Stimulated activated CD4-positive, alpha-beta T cell treated with anti-CD3 and anti-CD28 coated beads, TNF-alpha, amount 100 ng/mL, for 4 hours (primary cell): Measurements from ENCODE around the gene DNAJB5.
A peak's percentile ranks its signal among the peaks of the same experiment; 100 is the strongest.
"Not testable (repeated sequence)": the region's sequence is repeated elsewhere in the genome, so short reads cannot be mapped to it uniquely, and the experiment has no call there.

Experiments used
- DNase-seq, 3 experiments: peaks; one replicate each; pipeline ENCODE4 v3.0.0-alpha.2; 2020; ENCODE audit warnings: low read depth in 3 of 3

The DNAJB5 gene

DNA sequence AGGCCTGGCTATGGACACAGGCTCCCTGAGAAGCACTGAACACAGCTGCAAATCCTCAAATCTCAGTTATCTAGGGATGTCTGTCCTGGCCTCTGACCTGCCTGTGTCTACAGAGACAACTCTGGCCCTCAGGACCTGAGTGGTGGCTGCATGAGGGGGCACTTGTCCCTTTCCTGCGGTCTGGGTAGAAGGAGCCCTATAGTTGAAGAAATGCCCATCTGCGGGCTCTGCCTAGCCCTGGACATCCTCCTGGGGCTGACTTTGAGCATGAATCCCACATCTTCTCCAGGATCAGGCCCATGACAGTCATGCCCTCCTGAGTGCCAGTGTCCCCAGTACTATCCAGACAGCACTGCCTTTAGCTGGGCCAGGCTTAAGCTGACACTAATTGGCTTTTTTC is 10.0 kb downstream of the DNAJB5 start:
- DNase-seq: no peak

GRCh38 chr9:35000535-35001284 is 11.2 kb downstream of the DNAJB5 start:
- DNase-seq: no peak

DNA sequence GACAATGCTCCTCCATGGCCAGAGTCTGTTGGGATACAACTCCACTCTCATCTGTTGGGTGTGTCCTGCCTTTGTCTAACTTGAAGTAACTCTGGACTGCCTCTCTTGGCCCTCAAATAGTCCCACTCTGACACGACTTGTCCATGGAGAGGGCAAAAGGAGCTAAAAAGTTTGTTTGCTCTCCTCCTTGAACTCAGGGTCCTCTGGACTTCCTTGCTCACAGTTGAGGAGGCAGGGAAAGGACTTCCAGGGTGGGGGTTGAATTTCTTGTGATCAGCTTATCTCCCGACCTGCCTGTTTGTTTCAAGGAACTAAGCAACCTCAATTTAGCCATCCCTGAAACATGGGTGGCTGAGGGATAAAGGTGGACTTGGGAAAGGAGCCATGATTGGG is 11.7 kb downstream of the DNAJB5 start:
- no peak for DNase-seq

DNA sequence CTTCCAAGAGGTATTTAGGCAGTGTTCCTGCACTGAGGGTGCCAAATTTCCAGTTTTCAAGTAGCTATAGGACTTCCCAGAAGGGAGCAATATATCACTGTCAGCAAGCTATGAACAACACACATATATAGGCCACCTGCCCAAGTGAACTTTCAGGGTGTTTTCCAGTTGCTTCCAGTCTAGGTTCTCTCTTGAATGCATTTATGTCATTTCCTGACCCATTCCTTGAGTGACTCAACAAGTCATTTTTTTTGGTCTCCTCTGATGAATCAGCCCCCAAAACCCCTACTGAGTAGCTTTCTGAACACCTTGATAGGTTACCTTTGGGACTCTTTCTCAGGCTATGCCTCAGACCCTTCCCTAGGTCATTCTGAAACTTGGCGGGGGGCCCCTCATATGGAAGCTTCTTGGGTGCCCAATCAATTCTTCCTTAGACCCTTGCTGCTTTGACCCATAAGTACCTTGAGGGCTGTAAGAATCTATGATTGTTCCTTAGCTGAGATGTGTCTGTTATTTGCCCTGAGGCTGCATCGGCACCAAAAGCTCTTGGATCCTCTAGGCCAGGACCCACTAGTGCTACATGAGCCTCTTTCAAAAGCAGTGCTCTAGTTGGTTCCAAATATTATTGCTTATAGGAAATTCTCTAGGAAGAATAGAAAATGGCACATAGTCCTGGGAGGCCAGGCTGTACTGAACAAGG is 12.4 kb downstream of the DNAJB5 start:
- DNase-seq: no peak

- DNase-seq: no peak
Measured at GRCh38 chr9:35002623-35003022, 13.1 kb downstream of the DNAJB5 start.

DNA sequence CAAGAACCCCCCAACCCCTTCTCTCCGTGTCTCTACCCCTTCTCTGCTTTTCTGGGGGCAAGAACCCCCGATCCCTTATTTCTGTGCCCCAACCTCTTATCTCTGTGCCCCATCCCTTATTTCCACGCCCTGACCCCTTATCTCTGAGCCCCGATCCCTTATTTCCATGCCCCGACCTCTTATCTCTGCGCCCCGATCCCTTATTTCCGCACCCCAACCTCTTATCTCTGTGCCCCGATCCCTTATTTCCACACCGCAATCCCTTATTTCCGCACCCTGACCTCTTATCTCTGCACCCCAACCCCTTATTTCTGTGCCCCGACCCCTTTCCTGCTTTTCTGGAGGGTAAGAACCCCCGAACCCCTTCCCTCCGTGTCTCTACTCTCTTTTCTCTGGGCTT is 14.8 kb downstream of the DNAJB5 start:
- not testable (repeated sequence) for DNase-seq

DNA sequence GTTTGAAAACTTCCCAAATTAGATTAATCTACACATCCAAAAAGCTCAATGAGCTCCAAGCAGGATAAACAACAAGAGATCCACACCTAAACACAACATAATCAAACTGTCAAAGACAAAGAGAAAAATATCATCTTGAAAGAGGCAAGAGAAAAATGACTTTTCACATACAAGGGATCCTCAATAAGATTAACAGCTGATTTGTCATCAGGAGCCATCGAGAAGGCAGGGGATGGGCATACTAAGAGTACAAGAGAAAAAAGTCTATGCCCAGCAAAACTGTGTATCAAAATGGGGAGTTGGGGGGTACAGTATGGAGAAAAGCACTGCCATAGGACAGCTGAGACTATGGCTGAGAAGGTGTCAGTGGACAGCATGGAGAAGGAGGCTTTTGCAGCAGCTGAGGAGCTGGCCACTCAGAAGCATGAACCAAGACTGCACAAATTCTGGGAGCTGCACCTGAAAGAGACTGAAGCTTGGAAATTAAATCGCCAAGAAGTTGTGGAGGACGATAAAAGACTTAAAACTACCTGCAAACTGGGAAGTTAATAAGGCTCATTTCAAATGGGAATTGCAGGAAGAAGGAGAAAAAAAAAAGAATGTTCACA is 20.9 kb downstream of the DNAJB5 start:
- DNase-seq: no peak

GRCh38 chr9:35014517-35014916 is 25.0 kb downstream of the DNAJB5 start:
- DNase-seq: no peak

GRCh38 chr9:35023443-35023842 is 33.9 kb downstream of the DNAJB5 start:
- not testable (repeated sequence) for DNase-seq

GRCh38 chr9:35026671-35027070 is 37.1 kb downstream of the DNAJB5 start:
- no peak for DNase-seq

GRCh38 chr9:35027374-35027773 is 37.8 kb downstream of the DNAJB5 start:
- DNase-seq: no peak

DNA sequence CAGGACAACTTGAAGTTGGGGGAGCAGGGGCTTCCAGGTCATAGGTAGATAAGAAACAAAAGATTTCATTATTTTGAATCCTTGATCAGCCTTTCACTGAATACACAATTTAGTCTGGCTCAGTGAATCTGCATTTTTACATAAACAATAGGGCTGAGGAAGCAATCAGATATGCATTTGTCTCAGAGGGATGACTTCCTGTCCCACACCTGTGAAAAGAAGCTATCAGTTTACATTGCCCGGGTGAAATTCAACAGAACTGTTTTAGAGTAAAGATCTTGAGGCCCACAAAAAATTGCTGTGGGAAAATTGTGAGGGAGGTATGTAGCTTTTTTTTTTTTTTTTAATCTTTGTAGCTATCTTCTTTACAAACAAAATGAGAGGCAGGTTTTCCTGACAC is 38.3 kb downstream of the DNAJB5 start:
- no peak for DNase-seq

GRCh38 chr9:35028341-35028740 is 38.8 kb downstream of the DNAJB5 start:
- no peak for DNase-seq

GRCh38 chr9:35029241-35029640 is 39.7 kb downstream of the DNAJB5 start:
- DNase-seq: no peak

DNA sequence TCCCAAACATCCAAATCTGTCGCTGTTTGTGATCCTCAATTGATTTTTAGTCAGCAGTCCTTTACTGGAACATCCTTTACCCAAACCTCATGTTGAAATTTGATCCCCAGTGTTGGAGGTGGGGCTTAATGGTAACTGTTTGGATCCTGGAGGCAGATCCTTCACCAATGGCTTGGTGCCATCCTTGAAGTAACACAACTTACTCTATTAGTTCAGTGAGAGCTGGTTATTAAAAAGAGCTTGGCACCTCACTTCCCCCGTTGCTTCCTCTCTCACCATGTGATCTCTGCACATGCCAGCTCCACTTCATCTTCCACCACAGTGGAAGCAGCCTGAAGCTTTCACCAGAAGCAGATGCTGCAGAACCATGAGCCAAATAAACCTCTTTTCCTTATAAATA is 40.3 kb downstream of the DNAJB5 start:
- no peak for DNase-seq

- DNase-seq: no peak
Measured at GRCh38 chr9:35033101-35033500, 43.6 kb downstream of the DNAJB5 start.

- peak in 2 of 3 experiments; percentile 10 to 14 for DNase-seq
Measured at GRCh38 chr9:35035851-35036701, 46.5 kb downstream of the DNAJB5 start.

- DNase-seq: no peak
Measured at GRCh38 chr9:35042081-35042604, 52.6 kb downstream of the DNAJB5 start.

- no peak for DNase-seq
Measured at GRCh38 chr9:35042891-35043545, 53.5 kb downstream of the DNAJB5 start.

GRCh38 chr9:35044071-35044470 is 54.5 kb downstream of the DNAJB5 start:
- DNase-seq: no peak
